Duodenal mucosa (tissue), 2 donors: Measurements from ENCODE around the gene PRKD2.

Experiments used
- H3K27ac ChIP-seq: one replicate; pipeline ENCODE4 v1.7.0; 2013; ENCODE audit warnings: low read depth, low read length
- H3K27me3 ChIP-seq, 2 donors: one replicate each; pipeline ENCODE4 v1.7.0; 2013; ENCODE audit warnings: low read length in 2 of 2, control low read depth in 1 of 2; ENCODE audit not compliant: insufficient read depth in 2 of 2, control insufficient read depth in 1 of 2
- H3K36me3 ChIP-seq, 2 donors: one replicate each; pipeline ENCODE4 v1.7.0; 2013; ENCODE audit warnings: low read length in 2 of 2, control low read depth in 1 of 2; ENCODE audit not compliant: insufficient read depth in 2 of 2, control insufficient read depth in 1 of 2
- H3K4me1 ChIP-seq, 2 donors: one replicate each; pipeline ENCODE4 v1.7.0; 2013; ENCODE audit warnings: low read length in 2 of 2, control low read depth in 1 of 2; ENCODE audit not compliant: insufficient read depth in 2 of 2, control insufficient read depth in 1 of 2
- H3K4me3 ChIP-seq, 2 donors: one replicate each; pipeline ENCODE4 v1.7.0; 2013; ENCODE audit warnings: low read length in 2 of 2, low read depth in 1 of 2
- H3K9ac ChIP-seq, 2 donors: one replicate each; pipeline ENCODE4 v1.7.0; 2013; ENCODE audit warnings: low read length in 2 of 2, low read depth in 1 of 2
- H3K9me3 ChIP-seq, 2 donors: one replicate each; pipeline ENCODE4 v1.7.0; 2013; ENCODE audit warnings: low read length in 2 of 2, control low read depth in 1 of 2; ENCODE audit not compliant: control insufficient read depth in 1 of 2

The PRKD2 gene

DNA sequence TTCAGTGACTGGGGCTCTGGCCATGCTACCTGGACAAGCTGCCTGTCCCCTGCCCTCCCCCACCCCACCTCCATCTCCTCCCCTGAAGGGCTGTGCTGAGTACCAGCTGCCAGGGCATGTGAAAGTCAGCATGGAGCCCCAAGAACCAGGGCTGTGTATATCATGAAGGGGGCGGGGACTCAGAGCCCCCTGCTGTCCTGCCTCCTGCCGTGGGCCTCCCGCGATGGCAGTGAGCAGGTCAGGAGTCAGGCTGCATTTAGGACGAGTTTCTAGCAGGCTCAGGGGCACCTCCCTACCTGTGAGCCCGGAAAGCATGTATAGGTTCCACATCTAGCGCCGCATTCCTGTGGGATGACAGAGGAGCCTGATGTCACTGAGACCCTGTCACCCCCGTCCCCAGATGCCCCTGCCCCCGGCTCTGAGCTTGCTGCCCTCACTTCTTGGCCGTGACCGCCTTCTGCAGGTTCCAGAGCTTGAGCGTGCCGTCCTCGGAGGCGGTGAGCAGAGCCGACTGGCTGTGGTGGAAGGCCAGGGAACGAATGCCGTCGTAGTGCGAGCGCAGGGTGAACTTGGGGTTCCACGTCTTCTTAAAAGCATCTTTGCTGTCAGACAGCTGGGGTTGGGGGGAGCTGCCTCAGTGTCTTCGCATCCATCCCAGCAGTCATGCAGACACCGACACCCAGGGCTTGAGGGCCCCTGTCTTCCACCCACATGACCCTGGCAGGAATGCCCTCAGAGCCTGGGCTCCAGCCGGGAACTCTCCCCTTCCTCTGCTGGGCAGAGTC is 8.3 kb upstream of the PRKD2 start:
- Histone ChIP-seq H3K9ac (no peak overlapping the region), H3K27ac (no peak overlapping the region), H3K4me1 (peaks cover 4 to 5% of the 10 kb centered on the region in 2 donors), H3K27me3 (no peaks in the 10 kb centered on the region), H3K9me3 (no peaks in the 10 kb centered on the region), H3K4me3 (no peak overlapping the region), H3K36me3 (peaks cover 34 to 95% of the 10 kb centered on the region in 2 donors)

- Histone ChIP-seq H3K27ac (no peak overlapping the region), H3K9me3 (no peaks in the 10 kb centered on the region), H3K4me3 (no peak overlapping the region), H3K27me3 (no peaks in the 10 kb centered on the region), H3K9ac (no peak overlapping the region), H3K36me3 (peaks cover 30 to 93% of the 10 kb centered on the region in 2 donors), H3K4me1 (peaks cover 4 to 5% of the 10 kb centered on the region in 2 donors)
Measured at GRCh38 chr19:46724468-46724867, 7.6 kb upstream of the PRKD2 start.

DNA sequence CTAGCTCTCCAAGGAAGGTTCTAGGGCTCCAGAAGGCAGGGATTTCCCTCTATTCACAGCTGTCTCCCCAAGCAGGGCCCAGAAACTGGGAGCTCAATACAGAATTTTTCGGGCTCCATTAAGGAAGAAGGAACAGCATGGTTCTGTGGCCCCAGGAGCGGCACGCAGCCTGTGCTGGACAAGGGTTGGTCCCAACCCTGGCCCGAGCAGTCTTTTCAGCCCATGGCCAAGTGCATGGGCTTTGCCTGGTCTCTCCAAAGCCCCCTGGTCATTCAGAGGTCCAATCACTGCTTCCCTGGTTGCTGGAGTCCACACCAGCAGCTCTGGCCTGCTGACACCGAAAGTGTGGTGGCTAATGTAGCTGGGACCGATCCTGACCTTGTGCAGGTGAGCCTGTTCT is 6.6 kb upstream of the PRKD2 start:
- Histone ChIP-seq H3K9ac (no peak overlapping the region), H3K27ac (no peak overlapping the region), H3K4me3 (no peak overlapping the region), H3K4me1 (peaks cover 0 to 10% of the 10 kb centered on the region in 2 donors), H3K27me3 (no peaks in the 10 kb centered on the region), H3K9me3 (no peaks in the 10 kb centered on the region), H3K36me3 (peaks cover 25 to 83% of the 10 kb centered on the region in 2 donors)

GRCh38 chr19:46723023-46723461 is 6.1 kb upstream of the PRKD2 start:
- H3K27ac ChIP-seq = no peak overlapping the region

DNA sequence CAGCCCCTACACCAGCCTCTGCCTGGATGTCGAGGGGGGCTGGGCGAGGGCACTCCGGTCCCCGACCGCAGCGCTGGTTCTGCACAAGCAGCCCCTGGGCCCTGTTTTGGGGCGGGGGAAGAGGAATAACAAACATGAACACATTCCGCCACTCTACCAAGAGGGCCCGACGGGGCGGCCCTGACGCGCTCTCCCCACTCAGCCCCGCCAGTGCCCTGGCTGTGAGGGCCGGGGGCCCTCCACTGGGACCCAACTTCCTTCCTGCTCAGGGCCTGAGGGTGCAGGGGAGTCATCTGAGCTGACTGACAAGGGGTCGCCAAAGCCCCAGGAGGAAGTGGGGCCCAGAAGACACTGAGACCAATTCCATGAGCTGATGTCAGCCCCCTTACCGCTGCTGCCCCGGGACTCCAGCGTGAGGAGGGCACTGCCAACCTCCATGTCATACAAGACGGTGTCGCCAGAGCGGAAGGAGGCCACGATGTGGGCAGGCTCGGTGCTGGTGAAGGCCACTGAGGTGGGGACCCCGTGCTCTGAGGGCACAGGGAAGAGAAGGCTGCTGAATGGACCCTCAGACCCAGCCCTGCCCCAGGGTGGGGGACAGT is 5.6 kb upstream of the PRKD2 start:
- Histone ChIP-seq H3K9ac (no peak overlapping the region), H3K36me3 (peaks cover 21 to 74% of the 10 kb centered on the region in 2 donors), H3K27me3 (no peaks in the 10 kb centered on the region), H3K4me1 (peaks cover 6 to 20% of the 10 kb centered on the region in 2 donors), H3K27ac (no peak overlapping the region), H3K4me3 (no peak overlapping the region), H3K9me3 (no peaks in the 10 kb centered on the region)

More at GRCh38 chr19:46723023-46723461, 6.1 kb upstream of the PRKD2 start:
- Histone ChIP-seq H3K9ac (no peak overlapping the region), H3K9me3 (no peaks in the 10 kb centered on the region), H3K4me1 (peaks cover 1 to 15% of the 10 kb centered on the region in 2 donors), H3K36me3 (peaks cover 25 to 79% of the 10 kb centered on the region in 2 donors), H3K4me3 (no peak overlapping the region), H3K27me3 (no peaks in the 10 kb centered on the region)

DNA sequence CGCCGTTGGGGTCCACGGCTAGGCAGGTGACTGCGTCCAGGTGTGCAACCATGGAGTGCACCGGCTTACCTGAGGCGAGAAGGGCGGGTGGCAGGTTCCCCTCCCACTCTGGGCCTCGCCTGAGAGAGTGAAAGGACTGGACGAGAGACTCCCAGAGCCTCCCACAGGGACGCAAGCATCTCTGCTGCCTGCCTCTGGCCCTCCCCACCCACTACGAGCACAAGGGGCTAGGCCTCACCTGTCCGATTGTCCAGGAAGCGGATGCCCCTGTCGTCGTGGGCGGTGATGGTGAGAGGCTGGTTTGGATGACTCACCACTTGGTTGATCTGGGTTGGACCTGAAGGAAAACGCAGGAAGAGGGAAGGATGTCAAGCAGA is 5.1 kb upstream of the PRKD2 start:
- Histone ChIP-seq H3K4me1 (peaks cover 7 to 21% of the 10 kb centered on the region in 2 donors), H3K9ac (no peak overlapping the region), H3K4me3 (no peak overlapping the region), H3K27me3 (no peaks in the 10 kb centered on the region), H3K27ac (no peak overlapping the region), H3K36me3 (peaks cover 19 to 68% of the 10 kb centered on the region in 2 donors), H3K9me3 (no peaks in the 10 kb centered on the region)

DNA sequence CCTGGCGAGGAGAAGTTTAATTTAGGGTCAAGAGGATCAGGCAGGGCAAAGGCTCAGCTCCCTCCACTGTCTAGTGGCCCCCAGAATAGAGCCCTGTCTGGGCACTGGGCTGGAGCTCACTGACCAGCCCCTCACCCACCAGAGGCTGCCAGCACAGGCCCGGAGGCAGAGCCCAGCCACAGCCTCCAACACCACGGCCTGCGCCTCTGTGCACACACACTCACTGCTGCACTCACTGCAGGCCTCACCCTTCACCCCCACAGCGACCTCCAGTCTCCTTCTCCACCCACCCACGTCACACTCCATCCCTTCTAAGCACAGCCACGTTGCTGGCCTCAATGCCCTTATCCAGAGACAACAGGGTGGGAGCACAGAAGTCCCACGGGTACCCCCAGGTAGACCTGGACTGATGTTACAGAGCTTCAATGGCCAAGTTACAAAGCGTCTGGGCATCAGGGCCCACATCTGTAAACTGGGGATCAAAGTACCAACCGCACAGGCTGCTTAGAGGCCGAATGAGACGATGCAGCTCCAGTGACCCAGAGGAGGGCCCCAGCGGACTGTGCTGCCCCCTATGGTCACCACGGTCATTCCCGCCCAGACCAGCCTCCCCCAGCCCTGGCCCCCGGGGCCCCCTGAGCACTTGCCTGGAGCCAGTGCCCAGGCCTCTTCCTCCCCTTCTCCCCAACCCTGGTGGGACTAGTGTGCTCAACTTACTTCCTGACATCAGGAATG is 4.5 kb upstream of the PRKD2 start:
- Histone ChIP-seq H3K4me3 (no peak overlapping the region), H3K9me3 (no peaks in the 10 kb centered on the region), H3K4me1 (peaks cover 7 to 21% of the 10 kb centered on the region in 2 donors), H3K27ac (no peak overlapping the region), H3K27me3 (no peaks in the 10 kb centered on the region), H3K9ac (no peak overlapping the region), H3K36me3 (peaks cover 19 to 63% of the 10 kb centered on the region in 2 donors)

GRCh38 chr19:46720503-46721239 is 3.8 kb upstream of the PRKD2 start:
- Histone ChIP-seq H3K4me1 (peaks cover 7 to 24% of the 10 kb centered on the region in 2 donors), H3K27ac (no peak overlapping the region), H3K36me3 (peaks cover 14 to 55% of the 10 kb centered on the region in 2 donors), H3K9me3 (no peaks in the 10 kb centered on the region), H3K9ac (no peak overlapping the region), H3K27me3 (no peaks in the 10 kb centered on the region), H3K4me3 (no peak overlapping the region)

DNA sequence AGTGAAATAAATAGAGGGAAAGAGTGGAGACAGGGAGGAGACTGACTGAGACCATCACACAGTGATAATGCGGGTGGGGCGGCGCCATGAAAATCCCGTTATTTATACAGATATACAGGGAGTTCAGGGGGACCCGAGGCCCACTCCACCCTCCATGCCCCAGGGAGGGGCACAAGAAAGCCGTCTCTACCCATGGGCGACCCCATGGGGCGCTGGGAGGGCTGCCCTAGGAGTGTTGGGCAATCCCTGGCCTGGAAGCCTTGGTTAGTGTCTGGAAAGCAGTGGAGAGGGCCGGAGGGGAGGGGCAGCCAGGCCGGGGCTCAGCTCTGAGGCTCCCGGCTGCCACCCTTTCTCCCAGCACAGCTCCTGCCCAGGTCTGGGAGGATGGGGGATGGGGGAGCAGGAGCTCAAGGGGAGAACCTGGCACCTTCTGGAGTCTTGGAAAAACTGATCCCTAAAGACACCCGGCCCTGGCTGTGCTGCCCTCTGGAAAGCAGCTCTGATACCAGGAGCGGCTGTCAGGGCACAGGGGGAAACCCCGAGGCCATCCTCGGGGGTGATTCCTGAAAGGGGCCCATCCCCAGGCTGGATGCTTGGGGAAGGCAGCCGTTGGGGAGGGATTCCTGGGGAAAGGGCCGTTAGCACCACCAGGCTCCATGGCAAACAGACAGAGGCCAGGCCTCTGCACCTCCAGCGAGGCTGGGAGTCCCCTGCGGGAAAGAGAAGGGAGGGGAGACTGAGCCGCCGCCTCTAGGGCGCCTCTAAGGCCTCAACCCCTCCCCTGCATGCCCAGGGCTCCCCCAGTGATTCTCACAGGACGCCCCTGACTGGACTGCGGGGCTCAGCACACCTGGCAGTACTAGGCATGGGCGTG is 3.0 kb upstream of the PRKD2 start:
- Histone ChIP-seq H3K4me1 (peaks cover 13 to 32% of the 10 kb centered on the region in 2 donors), H3K9ac (no peak overlapping the region), H3K27me3 (no peaks in the 10 kb centered on the region), H3K4me3 (no peak overlapping the region), H3K27ac (no peak overlapping the region), H3K9me3 (no peaks in the 10 kb centered on the region), H3K36me3 (peaks cover 11 to 47% of the 10 kb centered on the region in 2 donors)
